GM23338 (cell line): ENCODE measurements around the gene SYNDIG1. TPM values are rescaled to one million over a fixed set of nuclear protein-coding genes. Genes with fewer than 3 reads are reported as not detected.

Source experiments
- ATAC-seq: fragments of 200-7000 bp; cut with Tn5 transposase; 3 replicates; pipeline ENCODE4 v1.9.1; 2020
- DNase-seq: peaks from one replicate; pipeline ENCODE4 v3.0.0-alpha.2; 2015; ENCODE audit warnings: low spot score
- H2AFZ ChIP-seq: fragments of 200-600 bp; sonication (generic); 2 replicates; pipeline ENCODE4 v1.8.0; 2016; ENCODE audit warnings: antibody characterized with exemption, mild to moderate bottlenecking, moderate library complexity
- H3F3A ChIP-seq: fragments of 200-600 bp; sonication (generic); replicated peaks from 2 replicates; pipeline ENCODE4 v1.8.0; 2017; ENCODE audit warnings: antibody characterized with exemption, mixed run types, low read depth
- H3K27ac ChIP-seq: fragments of 200-600 bp; sonication (generic); 2 replicates; pipeline ENCODE4 v1.6.1; 2016; ENCODE audit warnings: low read depth
- H3K27me3 ChIP-seq: fragments of 200-600 bp; sonication (generic); 2 replicates; pipeline ENCODE4 v1.8.0; 2016; ENCODE audit warnings: mild to moderate bottlenecking, mixed run types, moderate library complexity; ENCODE audit not compliant: insufficient read depth
- H3K36me3 ChIP-seq: fragments of 200-600 bp; sonication (generic); 2 replicates; pipeline ENCODE4 v1.8.0; 2016; ENCODE audit warnings: mild to moderate bottlenecking; ENCODE audit not compliant: insufficient read depth
- H3K4me1 ChIP-seq: fragments of 200-600 bp; sonication (generic); 2 replicates; pipeline ENCODE4 v1.8.0; 2016; ENCODE audit warnings: mild to moderate bottlenecking, moderate library complexity; ENCODE audit not compliant: insufficient read depth
- H3K4me2 ChIP-seq: fragments of 200-600 bp; sonication (generic); 2 replicates; pipeline ENCODE4 v1.7.1; 2017; ENCODE audit warnings: mixed run types
- H3K4me3 ChIP-seq: fragments of 200-600 bp; sonication (generic); 2 replicates; pipeline ENCODE4 v1.6.1; 2016; ENCODE audit warnings: mixed run types
- H3K79me2 ChIP-seq: fragments of 200-600 bp; sonication (generic); replicated peaks from 2 replicates; pipeline ENCODE4 v1.8.0; 2017; ENCODE audit warnings: mild to moderate bottlenecking; ENCODE audit not compliant: insufficient read depth
- H3K9me2 ChIP-seq: fragments of 200-600 bp; sonication (generic); 2 replicates; pipeline ENCODE4 v1.8.0; 2017; ENCODE audit not compliant: insufficient read depth
- H4K20me1 ChIP-seq: fragments of 200-600 bp; sonication (generic); replicated peaks from 2 replicates; pipeline ENCODE4 v1.8.0; 2017; ENCODE audit warnings: mild to moderate bottlenecking; ENCODE audit not compliant: insufficient read depth
- H3K27ac Mint-ChIP-seq: 2 replicates; pipeline ENCODE4 v1.8.0; 2020; ENCODE audit warnings: inconsistent platforms, mild to moderate bottlenecking, moderate library complexity, mixed read lengths
- H3K27me3 Mint-ChIP-seq: 3 replicates; pipeline ENCODE4 v1.8.0; 2022; ENCODE audit warnings: low read depth, mild to moderate bottlenecking, moderate library complexity, mixed read lengths, inconsistent platforms; ENCODE audit not compliant: insufficient read depth, poor library complexity
- H3K36me3 Mint-ChIP-seq: 3 replicates; pipeline ENCODE4 v1.8.0; 2021; ENCODE audit warnings: low read depth, mild to moderate bottlenecking, inconsistent platforms, moderate library complexity, mixed read lengths
- H3K4me1 Mint-ChIP-seq: 3 replicates; pipeline ENCODE4 v1.8.0; 2020; ENCODE audit warnings: mild to moderate bottlenecking, inconsistent platforms, mixed read lengths
- H3K4me3 Mint-ChIP-seq: 3 replicates; pipeline ENCODE4 v1.8.0; 2021; ENCODE audit warnings: moderate library complexity, mild to moderate bottlenecking, inconsistent platforms, mixed read lengths
- H3K9me3 Mint-ChIP-seq: 3 replicates; pipeline ENCODE4 v1.8.0; 2020; ENCODE audit warnings: moderate library complexity, mild to moderate bottlenecking, inconsistent platforms, mixed read lengths
- CREB1 ChIP-seq: fragments of 250-450 bp; sonication (Bioruptor Pico); IDR thresholded peaks from 2 replicates; pipeline ENCODE4 v1.5.0; 2020; ENCODE audit warnings: low read depth, mild to moderate bottlenecking, moderate library complexity
- CTCF ChIP-seq, 2 experiments: fragments of 200-600 bp in 1 of 2; sonication (generic) in 1 of 2; conservative IDR thresholded peaks; 2 replicates each; pipeline versions ENCODE4 v1.5.1 to v1.6.1; 2016 to 2017; ENCODE audit warnings: antibody characterized with exemption in 2 of 2, low read depth in 2 of 2, mild to moderate bottlenecking in 2 of 2, moderate library complexity in 1 of 2
- ETS1 ChIP-seq: IDR thresholded peaks from 2 replicates; pipeline ENCODE4 v1.6.1; 2016; ENCODE audit warnings: antibody characterized with exemption
- EZH2 ChIP-seq: fragments of 200-600 bp; sonication (generic); IDR thresholded peaks from one replicate; pipeline ENCODE4 v1.8.0; 2017; ENCODE audit warnings: antibody characterized with exemption, mild to moderate bottlenecking, low read depth; ENCODE audit not compliant: unreplicated experiment
- EZH2phosphoT487 ChIP-seq: fragments of 200-600 bp; sonication (generic); IDR thresholded peaks from one replicate; pipeline ENCODE4 v1.8.1; 2018; ENCODE audit warnings: antibody characterized with exemption; ENCODE audit not compliant: unreplicated experiment
- JUNB ChIP-seq: IDR thresholded peaks from one replicate; pipeline ENCODE4 v1.6.1; 2016; ENCODE audit warnings: antibody characterized with exemption; ENCODE audit not compliant: unreplicated experiment
- NANOG ChIP-seq: IDR thresholded peaks from 2 replicates; pipeline ENCODE4 v1.6.1; 2016; ENCODE audit warnings: antibody characterized with exemption, borderline replicate concordance
- POLR2AphosphoS5 ChIP-seq: IDR thresholded peaks from 2 replicates; pipeline ENCODE4 v1.6.1; 2016; ENCODE audit warnings: antibody characterized with exemption, low read depth
- REST ChIP-seq: IDR thresholded peaks from one replicate; pipeline ENCODE4 v1.6.1; 2018; ENCODE audit warnings: antibody characterized with exemption; ENCODE audit not compliant: unreplicated experiment
- STAT1 ChIP-seq: IDR thresholded peaks from one replicate; pipeline ENCODE4 v1.6.1; 2016; ENCODE audit warnings: antibody characterized with exemption; ENCODE audit not compliant: unreplicated experiment
- ZNF114 ChIP-seq: fragments of 250-450 bp; sonication (Bioruptor Pico); IDR thresholded peaks from 2 replicates; pipeline ENCODE4 v1.5.0; 2020; ENCODE audit warnings: mild to moderate bottlenecking, moderate library complexity
- ZNF331 ChIP-seq: fragments of 250-450 bp; sonication (Bioruptor Pico); IDR thresholded peaks from 2 replicates; pipeline ENCODE4 v1.5.0; 2020; ENCODE audit warnings: low read depth, mild to moderate bottlenecking, moderate library complexity
- ZNF462 ChIP-seq: fragments of 250-450 bp; sonication (Bioruptor Pico); IDR thresholded peaks from 2 replicates; pipeline ENCODE4 v1.5.0; 2020; ENCODE audit warnings: mild to moderate bottlenecking, moderate library complexity
- polyA plus RNA-seq: library from polyadenylated mRNA; unstranded; fragments of >200 nt; fragmentation: Nextera tagmentation; extraction: Ambion mirVana; gene quantifications from 2 replicates; pipeline ENCODE4 v1.2.1, GENCODE V29; 2016
- total RNA-seq: library from RNA; depleted of rRNA; stranded (reverse); fragments of >200 nt; shearing (Covaris generic); gene quantifications from 2 replicates; pipeline ENCODE4 v1.2.3, GENCODE V29; 2014

The SYNDIG1 gene
- total and polyA plus RNA-seq, 2 experiments from 2014 or later: 2.8 to 4.8 TPM

- Mint-ChIP-seq H3K27ac (no peak overlapping the region), H3K4me1 (peaks cover 7% of the 10 kb centered on the region), H3K27me3 (no peaks in the 10 kb centered on the region), H3K4me3 (no peak overlapping the region), H3K9me3 (peaks cover 1% of the 10 kb centered on the region; the same call in 2 of the 3 replicates), H3K36me3 (peaks cover 1% of the 10 kb centered on the region; the same call in 1 of the 3 replicates)
- Histone ChIP-seq H4K20me1 (no peaks in the 10 kb centered on the region), H3K4me1 (no peaks in the 10 kb centered on the region), H3K9me2 (no peaks in the 10 kb centered on the region), H3K4me2 (no peak overlapping the region), H3K4me3 (no peak overlapping the region), H3F3A (no peaks in the 10 kb centered on the region), H3K36me3 (no peaks in the 10 kb centered on the region), H3K27ac (no peak overlapping the region), H3K79me2 (no peaks in the 10 kb centered on the region), H2AFZ (no peak overlapping the region), H3K27me3 (no peaks in the 10 kb centered on the region)
- TF ChIP-seq ETS1 (no peak), POLR2AphosphoS5 (no peak), EZH2 (no peak), CTCF (conservative IDR thresholded peaks at IDR 0.05; ENCODE audit: low read depth in 2 of 2) (no peak), ZNF331 (CRISPR knock-in tag) (no peak), EZH2phosphoT487 (no peak), ZNF114 (CRISPR knock-in tag) (no peak), NANOG (no peak), REST (no peak), JUNB (no peak), STAT1 (no peak), CREB1 (no peak), ZNF462 (CRISPR knock-in tag) (no peak)
- ATAC-seq: no peak
- no peak for DNase-seq
Measured at GRCh38 chr20:24617080-24617432, 147.6 kb downstream of the SYNDIG1 start.
